ENCODE data around the gene HSDL1.

DNA sequence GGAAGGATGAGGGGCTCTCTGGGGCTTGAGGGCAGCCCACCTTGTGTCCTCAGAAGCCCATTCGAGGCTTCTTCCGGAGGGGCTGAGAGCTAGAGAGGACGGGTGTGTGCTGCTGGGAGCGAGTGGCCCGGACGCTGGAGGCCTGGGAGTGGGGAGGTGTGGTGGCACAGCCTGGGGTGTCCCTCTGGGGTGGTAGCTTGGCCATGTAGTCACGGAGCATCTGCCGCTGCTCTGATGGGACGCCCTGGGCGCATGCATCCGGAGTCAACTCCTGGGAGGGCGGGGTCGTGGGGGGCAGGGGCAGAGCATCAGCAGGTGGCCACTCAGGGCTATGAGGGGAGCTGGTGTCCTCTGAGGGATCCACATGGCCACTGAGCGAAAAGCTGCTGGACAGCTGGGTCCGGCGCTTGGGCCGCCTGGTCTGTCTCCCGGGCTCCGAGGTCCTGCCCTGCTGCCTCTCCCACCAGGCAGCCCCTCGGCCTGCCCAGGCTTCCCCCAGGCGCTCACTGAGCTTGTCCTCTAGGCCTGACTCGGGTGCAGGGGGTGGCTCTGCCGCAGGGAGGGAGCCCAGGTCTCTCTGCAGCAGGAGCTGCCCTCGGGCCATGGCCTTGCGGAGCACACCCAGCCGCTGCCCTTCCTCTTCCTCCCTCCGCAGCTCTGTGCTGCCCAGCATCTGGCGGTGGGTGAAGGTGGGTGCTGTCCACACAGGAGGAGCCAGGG, 34.1 kb upstream of the HSDL1 start:
- TF ChIP-seq GATA2 (IDR thresholded peaks at IDR 0.05; ENCODE audit: low read depth, low read length) (no peak), GATA3 (IDR thresholded peaks at IDR 0.05; ENCODE audit: low read depth, low read length) (no peak)

Measured in SH-SY5Y (cell line).